ENCODE results near the gene GUCY2C.

GRCh38 chr12:14723763-14724162, 27.4 kb upstream of the GUCY2C start:
- TF ChIP-seq CTCF (IDR thresholded peaks at IDR 0.05; ENCODE audit: low read depth, low read length) (peak; percentile 81), EZH2phosphoT487 (IDR thresholded peaks at IDR 0.05; ENCODE audit: low read depth) (no peak)

All from OCI-LY3 (cell line).